H1 (cell line): ENCODE measurements around the gene DNAL1. TPM values are rescaled to one million over a fixed set of nuclear protein-coding genes. Genes with fewer than 3 reads are reported as not detected.

Experiments
- CTCF ChIA-PET: fragments of 300-600 bp; sonication (Branson Sonifier 250); formaldehyde crosslinking; loops from one replicate; lab custom pipeline; 2021; ENCODE audit not compliant: partially characterized antibody; lab: Charles Lee
- POLR2A ChIA-PET: fragments of 300-600 bp; sonication (Branson Sonifier 250); formaldehyde crosslinking; loops from one replicate; lab custom pipeline; 2021; ENCODE audit warnings: inconsistent platforms; ENCODE audit not compliant: partially characterized antibody; lab: Charles Lee
- DNase-seq, 2 experiments: peaks; one replicate each; pipeline versions ENCODE4 v3.0.0 to v3.0.0-alpha.2; 2010 to 2022; ENCODE audit warnings: low spot score in 2 of 2, low read depth in 1 of 2, mixed read lengths in 1 of 2
- FAIRE-seq: peaks from 2 replicates; lab custom pipeline; 2011; peaks lifted over from hg19 to GRCh38; lab: Jason Lieb, UNC
- H2AFZ ChIP-seq: 2 replicates; pipeline ENCODE4 v1.8.1; 2012; ENCODE audit warnings: low read length, inconsistent platforms
- H2AK5ac ChIP-seq: 2 replicates; pipeline ENCODE4 v1.6.1; 2013; ENCODE audit warnings: low read depth, low read length
- H2BK120ac ChIP-seq: replicated peaks from 2 replicates; pipeline ENCODE3; 2013; ENCODE audit warnings: low read depth, low read length, inconsistent platforms
- H2BK12ac ChIP-seq: 2 replicates; pipeline ENCODE4 v1.6.1; 2013; ENCODE audit warnings: low read depth, low read length
- H2BK15ac ChIP-seq: 2 replicates; pipeline ENCODE4 v1.6.1; 2013; ENCODE audit warnings: low read length
- H2BK20ac ChIP-seq: 2 replicates; pipeline ENCODE4 v1.6.1; 2013; ENCODE audit warnings: low read length
- H2BK5ac ChIP-seq: 2 replicates; pipeline ENCODE4 v1.6.1; 2013; ENCODE audit warnings: low read depth, low read length
- H3K14ac ChIP-seq: 2 replicates; pipeline ENCODE4 v1.6.1; 2013; ENCODE audit warnings: inconsistent platforms; ENCODE audit not compliant: insufficient read length
- H3K18ac ChIP-seq: 2 replicates; pipeline ENCODE4 v1.6.1; 2013; ENCODE audit warnings: low read length; ENCODE audit errors: extremely low read depth
- H3K23ac ChIP-seq: 2 replicates; pipeline ENCODE4 v1.6.1; 2013; ENCODE audit warnings: inconsistent platforms; ENCODE audit not compliant: insufficient read length
- H3K23me2 ChIP-seq: 2 replicates; pipeline ENCODE4 v1.6.1; 2013; ENCODE audit warnings: low read depth, low read length
- H3K27ac ChIP-seq: 2 replicates; pipeline ENCODE4 v1.6.1; 2011; ENCODE audit warnings: low read depth, low read length, inconsistent platforms
- H3K27me3 ChIP-seq, 4 experiments: replicated peaks in 1 of 4; 1 replicate in 1 of 4; 2 replicates in 3 of 4; pipeline versions ENCODE4 v1.6.1 to v1.8.1; 2011 to 2013; ENCODE audit warnings: low read length in 3 of 4, mild to moderate bottlenecking in 3 of 4, inconsistent platforms in 2 of 4, mixed read lengths in 2 of 4, moderate library complexity in 1 of 4; ENCODE audit not compliant: control insufficient read depth in 3 of 4, insufficient read depth in 3 of 4; ENCODE audit errors: extremely low read depth in 1 of 4
- H3K36me3 ChIP-seq, 4 experiments: 2 replicates each; pipeline versions ENCODE4 v1.6.1 to v1.8.1; 2011 to 2013; ENCODE audit warnings: mild to moderate bottlenecking in 4 of 4, low read length in 3 of 4, moderate library complexity in 2 of 4, control low read depth in 1 of 4, inconsistent platforms in 1 of 4; ENCODE audit not compliant: insufficient read depth in 4 of 4, control insufficient read depth in 2 of 4
- H3K4ac ChIP-seq: replicated peaks from 2 replicates; pipeline ENCODE3; 2013; ENCODE audit warnings: low read length, low read depth, mixed read lengths, inconsistent platforms; ENCODE audit not compliant: insufficient read length
- H3K4me1 ChIP-seq, 4 experiments: replicated peaks in 1 of 4; 1 replicate in 1 of 4; 2 replicates in 3 of 4; pipeline versions ENCODE4 v1.6.1 to v1.8.1; 2011 to 2013; ENCODE audit warnings: low read length in 3 of 4, inconsistent platforms in 2 of 4, mixed read lengths in 1 of 4; ENCODE audit not compliant: insufficient read depth in 4 of 4, control insufficient read depth in 3 of 4
- H3K4me2 ChIP-seq, 2 experiments: 2 replicates each; pipeline versions ENCODE4 v1.6.1 to v1.8.1; 2011 to 2013; ENCODE audit warnings: low read depth in 2 of 2, low read length in 2 of 2, control low read depth in 1 of 2, inconsistent platforms in 1 of 2, mild to moderate bottlenecking in 1 of 2; ENCODE audit not compliant: insufficient read depth in 1 of 2
- H3K4me3 ChIP-seq, 4 experiments: fragments of 200-600, 300-600 bp in 1 of 4; sonication (generic), shearing (Covaris generic), sonication (Bioruptor Twin) in 1 of 4; 2 replicates each; pipeline versions ENCODE4 v1.5.1 to v1.8.1; 2011 to 2016; ENCODE audit warnings: low read length in 4 of 4, low read depth in 3 of 4, control low read depth in 2 of 4, inconsistent platforms in 2 of 4, mild to moderate bottlenecking in 2 of 4, mixed read lengths in 1 of 4, moderate library complexity in 1 of 4; ENCODE audit not compliant: insufficient read depth in 2 of 4; ENCODE audit errors: extremely low read depth in 1 of 4
- H3K56ac ChIP-seq: replicated peaks from 2 replicates; pipeline ENCODE3; 2013; ENCODE audit warnings: low read depth, mild to moderate bottlenecking, mixed read lengths, low read length, inconsistent platforms; ENCODE audit not compliant: insufficient read length
- H3K79me1 ChIP-seq: 2 replicates; pipeline ENCODE4 v1.6.1; 2013; ENCODE audit warnings: low read depth, low read length, control low read depth
- H3K79me2 ChIP-seq, 2 experiments: 2 replicates each; pipeline versions ENCODE4 v1.6.1 to v1.8.1; 2012 to 2013; ENCODE audit warnings: low read length in 2 of 2, mild to moderate bottlenecking in 2 of 2, inconsistent platforms in 1 of 2; ENCODE audit not compliant: insufficient read depth in 2 of 2, control insufficient read depth in 1 of 2
- H3K9ac ChIP-seq, 4 experiments: replicated peaks in 1 of 4; 1 replicate in 1 of 4; 2 replicates in 3 of 4; pipeline versions ENCODE4 v1.6.1 to v1.8.1; 2011 to 2013; ENCODE audit warnings: low read depth in 3 of 4, low read length in 3 of 4, control low read depth in 2 of 4, mild to moderate bottlenecking in 2 of 4, moderate library complexity in 2 of 4, inconsistent platforms in 1 of 4; ENCODE audit errors: extremely low read depth in 1 of 4
- H3K9me3 ChIP-seq, 2 experiments: 2 replicates each; pipeline versions ENCODE4 v1.6.1 to v1.8.1; 2012 to 2013; ENCODE audit warnings: mild to moderate bottlenecking in 2 of 2, moderate library complexity in 2 of 2, control low read depth in 1 of 2, inconsistent platforms in 1 of 2, low read depth in 1 of 2, low read length in 1 of 2, mixed read lengths in 1 of 2; ENCODE audit not compliant: insufficient read depth in 2 of 2
- H4K20me1 ChIP-seq, 2 experiments: replicated peaks in 1 of 2; 2 replicates each; pipeline versions ENCODE3 to v1.8.1; 2011 to 2013; ENCODE audit warnings: inconsistent platforms in 2 of 2, low read length in 2 of 2, mild to moderate bottlenecking in 1 of 2; ENCODE audit not compliant: insufficient read depth in 2 of 2, control insufficient read depth in 1 of 2
- H4K5ac ChIP-seq: 2 replicates; pipeline ENCODE4 v1.6.1; 2013; ENCODE audit warnings: low read length, low read depth, mixed read lengths, inconsistent platforms; ENCODE audit not compliant: insufficient read length
- H4K8ac ChIP-seq: 2 replicates; pipeline ENCODE4 v1.8.0; 2013; ENCODE audit warnings: mild to moderate bottlenecking, moderate library complexity, low read length, inconsistent platforms; ENCODE audit not compliant: insufficient read depth; ENCODE audit errors: extremely low read depth
- H4K91ac ChIP-seq: replicated peaks from 2 replicates; pipeline ENCODE3; 2013; ENCODE audit warnings: low read length, mixed read lengths, inconsistent platforms; ENCODE audit not compliant: insufficient read length
- BRCA1 ChIP-seq: IDR thresholded peaks from 2 replicates; pipeline ENCODE4 v1.6.1; 2012; ENCODE audit warnings: low read depth, low read length, improper control_type of control experiment
- CEBPB ChIP-seq: IDR thresholded peaks from 2 replicates; pipeline ENCODE4 v1.6.1; 2012; ENCODE audit warnings: low read depth, low read length
- CHD1 ChIP-seq: IDR thresholded peaks from 2 replicates; pipeline ENCODE4 v1.6.1; 2012; ENCODE audit warnings: low read depth, low read length, improper control_type of control experiment
- CTBP2 ChIP-seq: IDR thresholded peaks from 2 replicates; pipeline ENCODE4 v1.7.0; 2011; ENCODE audit warnings: borderline replicate concordance, mild to moderate bottlenecking, moderate library complexity, mixed read lengths, low read length; ENCODE audit not compliant: insufficient read depth, insufficient read length
- EP300 ChIP-seq, 2 experiments: IDR thresholded peaks; 1 replicate in 1 of 2; 2 replicates in 1 of 2; pipeline ENCODE4 v1.6.1; 2011 to 2012; ENCODE audit warnings: low read depth in 2 of 2, low read length in 2 of 2, mild to moderate bottlenecking in 2 of 2, borderline replicate concordance in 1 of 2, inconsistent platforms in 1 of 2, moderate library complexity in 1 of 2
- GTF2F1 ChIP-seq: IDR thresholded peaks from 2 replicates; pipeline ENCODE4 v1.6.1; 2012; ENCODE audit warnings: low read depth, low read length, improper control_type of control experiment, borderline replicate concordance
- JUND ChIP-seq: IDR thresholded peaks from 2 replicates; pipeline ENCODE4 v1.6.1; 2011; ENCODE audit warnings: mild to moderate bottlenecking, improper control_type of control experiment, low read length
- MAFK ChIP-seq: IDR thresholded peaks from 2 replicates; pipeline ENCODE4 v1.6.1; 2012; ENCODE audit warnings: low read depth, mild to moderate bottlenecking, improper control_type of control experiment, low read length
- POLR2A ChIP-seq, 2 experiments: IDR thresholded peaks; 1 replicate in 1 of 2; 2 replicates in 1 of 2; pipeline ENCODE4 v1.6.1; 2011; ENCODE audit warnings: low read depth in 2 of 2, low read length in 2 of 2, mild to moderate bottlenecking in 2 of 2; ENCODE audit errors: control extremely low read depth in 1 of 2
- POLR2AphosphoS5 ChIP-seq: IDR thresholded peaks from 2 replicates; pipeline ENCODE4 v1.6.1; 2011; ENCODE audit warnings: low read depth, low read length
- RBBP5 ChIP-seq: IDR thresholded peaks from 2 replicates; pipeline ENCODE4 v1.7.1; 2012; ENCODE audit warnings: low read depth, mild to moderate bottlenecking, inconsistent platforms, low read length, moderate library complexity, borderline replicate concordance
- RFX5 ChIP-seq: IDR thresholded peaks from 2 replicates; pipeline ENCODE4 v1.6.1; 2011; ENCODE audit warnings: low read depth, low read length, improper control_type of control experiment, borderline replicate concordance
- SP4 ChIP-seq: IDR thresholded peaks from 2 replicates; pipeline ENCODE4 v1.6.1; 2012; ENCODE audit warnings: low read length, inconsistent platforms
- SRF ChIP-seq: IDR thresholded peaks from 2 replicates; pipeline ENCODE4 v1.6.1; 2011; ENCODE audit warnings: mild to moderate bottlenecking, low read depth, low read length, moderate library complexity
- SUZ12 ChIP-seq: fragments of 200-600 bp; sonication (generic); IDR thresholded peaks from 2 replicates; pipeline ENCODE4 v1.6.1; 2012; ENCODE audit warnings: mild to moderate bottlenecking, inconsistent platforms, low read length, moderate library complexity, mixed read lengths
- WGBS, 2 experiments: shearing (Covaris generic) in 1 of 2; methylation state at CpG; one replicate each; pipeline versions ENCODE4 v1.1.6 to v1.1.7; 2013 to 2015; ENCODE audit warnings: low lambda C conversion rate in 2 of 2, mixed read lengths in 2 of 2, inconsistent platforms in 1 of 2, low coverage in 1 of 2, missing lambda C conversion rate in 1 of 2; ENCODE audit not compliant: insufficient replicate concordance in 2 of 2, insufficient coverage in 1 of 2, insufficient read length in 1 of 2; ENCODE audit errors: extremely low coverage in 1 of 2, missing lambda C conversion rate in 1 of 2; 5-methylcytosine and 5-hydroxymethylcytosine counted together
- polyA plus RNA-seq, 7 experiments: library from polyadenylated mRNA; depleted of rRNA in 3 of 7; stranded (reverse) in 5 of 7; unstranded in 2 of 7; fragments of >200 nt in 5 of 7; fragments of 200-250 nt in 2 of 7; gene quantifications; 1 replicate in 5 of 7; 2 replicates in 1 of 7; 4 replicates in 1 of 7; pipeline versions ENCODE4 v1.2.1 to v1.2.3, GENCODE V29; 2011 to 2013; ENCODE audit warnings: missing spikeins in 2 of 7, mixed read lengths in 2 of 7
- total RNA-seq: library from RNA; stranded (reverse); fragmentation: NEBNext Ultra II Directional; extraction: Animal tissue kit (Norgen Biotek cat#: 25700); gene quantifications from 2 replicates; pipeline ENCODE4 v1.2.1, GENCODE V29; 2021

Gene DNAL1
- total and polyA plus RNA-seq, 2 of the 8 experiments (the other 6 are each of a cell fraction or from before 2014, with no cell fraction given): 2.8 to 16.8 TPM

- Histone ChIP-seq H3K23ac (no peak overlapping the region), H2BK12ac (peak overlapping the region; percentile 63; the same call in 1 of the 2 replicates), H3K23me2 (peaks cover 12% of the 10 kb centered on the region), H3K9me3 (no peaks in the 10 kb centered on the region), H3K4ac (no peak overlapping the region), H2BK5ac (no peak overlapping the region), H3K4me3 (no peak overlapping the region), H4K5ac (no peak overlapping the region), H3K79me2 (no peaks in the 10 kb centered on the region), H2AFZ (no peak overlapping the region), H3K27me3 (peaks cover 0 to 3% (median 2%) of the 10 kb centered on the region in 4 experiments; a peak in 3 of 7 replicates), H4K20me1 (peaks cover 4% of the 10 kb centered on the region in 2 experiments), H2BK120ac (no peak overlapping the region), H4K8ac (no peak overlapping the region; the same call in 1 of the 2 replicates), H3K4me1 (peaks cover 15 to 29% (median 22%) of the 10 kb centered on the region in 4 experiments), H3K9ac (no peak overlapping the region), H2BK20ac (no peak overlapping the region), H2AK5ac (peak overlapping the region; percentile 25; the same call in 1 of the 2 replicates), H3K56ac (no peak overlapping the region), H3K36me3 (peaks cover 0 to 6% (median 0%) of the 10 kb centered on the region in 4 experiments; a peak in 1 of 8 replicates), H2BK15ac (no peak overlapping the region), H3K18ac (no peak overlapping the region), H3K27ac (no peak overlapping the region), H3K4me2 (peak overlapping the region in 1 of 2 experiments; percentile 95; a peak in 2 of 4 replicates), H3K79me1 (peaks cover 2% of the 10 kb centered on the region; the same call in 1 of the 2 replicates), H3K14ac (no peak overlapping the region), H4K91ac (no peak overlapping the region)
- 83% methylated on average over 8 of the region's 8 CpGs; no CpG with 5 or more reads in 1 of the 2 experiments for WGBS, 2 experiments
- no peak for DNase-seq
- ChIA-PET POLR2A (interaction anchor here (0.9 to 3.4 kb wide), 6 partner anchors 10 to 66 kb away, joined by 3 to 11 read pairs (median 3); a partner anchor contains a TSS), CTCF (interaction anchor here (0.6 to 1.6 kb wide), 5 partner anchors 9 to 103 kb away, joined by 3 to 10 read pairs (median 3); no protein-coding TSS in a partner anchor)
- FAIRE-seq: no peak
- no peak for TF ChIP-seq SUZ12
- no peak for TF ChIP-seq POLR2A (IDR thresholded peaks at IDR 0.05; ENCODE audit: control extremely low read depth in 1 of 2, low read depth in 2 of 2, low read length in 2 of 2)
- no peak for TF ChIP-seq RFX5
- TF ChIP-seq CTBP2: no peak
- TF ChIP-seq BRCA1: no peak
- TF ChIP-seq CEBPB: no peak
- TF ChIP-seq JUND: no peak
- TF ChIP-seq RBBP5: no peak
- no peak for TF ChIP-seq CHD1
- no peak for TF ChIP-seq MAFK
- TF ChIP-seq EP300 (IDR thresholded peaks at IDR 0.05; ENCODE audit: borderline replicate concordance in 1 of 2, low read depth in 2 of 2, low read length in 2 of 2): no peak
- TF ChIP-seq POLR2AphosphoS5: no peak
- no peak for TF ChIP-seq SRF
- no peak for TF ChIP-seq GTF2F1
- no peak for TF ChIP-seq SP4
Measured at GRCh38 chr14:73719791-73720190, 75.0 kb downstream of the DNAL1 start.
